Measurements from ENCODE around the gene LRP2BP.
"Not testable (repeated sequence)": the region's sequence is repeated elsewhere in the genome, so short reads cannot be mapped to it uniquely, and the experiment has no call there.

LRP2BP gene

GRCh38 chr4:185322803-185323202 lies 72.9 kb downstream of the LRP2BP start:
- no peak overlapping the region for H3K4me3 ChIP-seq (ENCODE audit: low read depth, low read length)
- no peak for DNase-seq (ENCODE audit: low read depth, low spot score)
- in situ Hi-C loops (cut with HindIII; ENCODE audit: low sequenced_read_pairs): no loop called here
- TF ChIP-seq CTCF (IDR thresholded peaks at IDR 0.05; ENCODE audit: low read depth, low read length): no peak

- in situ Hi-C loops (cut with HindIII; ENCODE audit: low sequenced_read_pairs): no loop called here
- peak; percentile 15 for DNase-seq (ENCODE audit: low read depth, low spot score)
- no peak overlapping the region for H3K4me3 ChIP-seq (ENCODE audit: low read depth, low read length)
- no peak for TF ChIP-seq CTCF (IDR thresholded peaks at IDR 0.05; ENCODE audit: low read depth, low read length)
Observed at GRCh38 chr4:185318679-185319078, 77.0 kb downstream of the LRP2BP start.

- TF ChIP-seq CTCF (IDR thresholded peaks at IDR 0.05; ENCODE audit: low read depth, low read length): no peak
- H3K4me3 ChIP-seq (ENCODE audit: low read depth, low read length): no peak overlapping the region
- no peak for DNase-seq (ENCODE audit: low read depth, low spot score)
- in situ Hi-C loops (cut with HindIII; ENCODE audit: low sequenced_read_pairs): no loop called here
Observed at GRCh38 chr4:185317880-185318279, 77.8 kb downstream of the LRP2BP start.

GRCh38 chr4:185317462-185317861 lies 78.3 kb downstream of the LRP2BP start:
- in situ Hi-C loops (cut with HindIII; ENCODE audit: low sequenced_read_pairs); DNase-seq (ENCODE audit: low read depth, low spot score); H3K4me3 ChIP-seq (ENCODE audit: low read depth, low read length): not testable (repeated sequence)
